H9 (cell line): ENCODE measurements around the gene EGFL8. TPM values are rescaled to one million over a fixed set of nuclear protein-coding genes. Genes with fewer than 3 reads are reported as not detected.

Source experiments
- DNase-seq: peaks from one replicate; pipeline ENCODE4 v3.0.0-alpha.2; 2017
- H2AFZ ChIP-seq: one replicate; pipeline ENCODE4 v1.6.1; 2013; ENCODE audit warnings: mild to moderate bottlenecking, low read length, control low read depth, moderate library complexity
- H2AK5ac ChIP-seq: 2 replicates; pipeline ENCODE4 v1.6.1; 2013; ENCODE audit warnings: low read length, control low read depth, mixed read lengths; ENCODE audit not compliant: insufficient read length
- H2BK120ac ChIP-seq: one replicate; pipeline ENCODE4 v1.6.1; 2013; ENCODE audit warnings: low read depth, mild to moderate bottlenecking, low read length, control low read depth, inconsistent platforms; ENCODE audit not compliant: poor library complexity, severe bottlenecking
- H2BK12ac ChIP-seq: 2 replicates; pipeline ENCODE4 v1.6.1; 2013; ENCODE audit warnings: low read length, control low read depth, mixed read lengths, low read depth; ENCODE audit not compliant: insufficient read length
- H2BK15ac ChIP-seq: 2 replicates; pipeline ENCODE4 v1.6.1; 2013; ENCODE audit warnings: low read depth, low read length, control low read depth
- H2BK20ac ChIP-seq: one replicate; pipeline ENCODE4 v1.6.1; 2013; ENCODE audit warnings: low read depth, mild to moderate bottlenecking, low read length, control low read depth, inconsistent platforms; ENCODE audit not compliant: poor library complexity, severe bottlenecking
- H2BK5ac ChIP-seq: 2 replicates; pipeline ENCODE4 v1.6.1; 2013; ENCODE audit warnings: low read length, control low read depth, mixed read lengths; ENCODE audit not compliant: insufficient read length
- H3K14ac ChIP-seq: 2 replicates; pipeline ENCODE4 v1.6.1; 2013; ENCODE audit warnings: low read length, control low read depth; ENCODE audit not compliant: insufficient read depth
- H3K18ac ChIP-seq: 2 replicates; pipeline ENCODE4 v1.6.1; 2013; ENCODE audit warnings: low read depth, mild to moderate bottlenecking, mixed read lengths, low read length, control low read depth; ENCODE audit not compliant: insufficient read length
- H3K23ac ChIP-seq: 2 replicates; pipeline ENCODE4 v1.6.1; 2013; ENCODE audit warnings: low read length, control low read depth, mixed read lengths, low read depth; ENCODE audit not compliant: insufficient read length
- H3K23me2 ChIP-seq: 2 replicates; pipeline ENCODE4 v1.6.1; 2013; ENCODE audit warnings: low read depth, mild to moderate bottlenecking, mixed read lengths, low read length, control low read depth; ENCODE audit not compliant: insufficient read length, poor library complexity, severe bottlenecking
- H3K27ac ChIP-seq: 2 replicates; pipeline ENCODE4 v1.5.1; 2013; ENCODE audit warnings: low read length, control low read depth, mixed read lengths, low read depth; ENCODE audit not compliant: insufficient read length
- H3K27me3 ChIP-seq: 2 replicates; pipeline ENCODE4 v1.6.1; 2013; ENCODE audit warnings: low read length, control low read depth, inconsistent platforms; ENCODE audit not compliant: insufficient read depth
- H3K4ac ChIP-seq: 2 replicates; pipeline ENCODE4 v1.6.1; 2013; ENCODE audit warnings: low read depth, mild to moderate bottlenecking, control low read depth, inconsistent platforms, low read length, moderate library complexity
- H3K4me1 ChIP-seq: 2 replicates; pipeline ENCODE4 v1.6.1; 2013; ENCODE audit warnings: low read length, control low read depth, inconsistent platforms; ENCODE audit not compliant: insufficient read depth
- H3K4me2 ChIP-seq: 2 replicates; pipeline ENCODE4 v1.6.1; 2013; ENCODE audit warnings: low read length, control low read depth, mixed read lengths; ENCODE audit not compliant: insufficient read length, insufficient read depth
- H3K56ac ChIP-seq: 2 replicates; pipeline ENCODE4 v1.6.1; 2013; ENCODE audit warnings: low read depth, mild to moderate bottlenecking, mixed read lengths, low read length, control low read depth; ENCODE audit not compliant: insufficient read length
- H3K79me1 ChIP-seq: 2 replicates; pipeline ENCODE4 v1.6.1; 2013; ENCODE audit warnings: low read depth, mild to moderate bottlenecking, moderate library complexity, low read length, control low read depth, inconsistent platforms; ENCODE audit not compliant: insufficient read depth, poor library complexity, severe bottlenecking
- H3K79me2 ChIP-seq: 2 replicates; pipeline ENCODE4 v1.6.1; 2013; ENCODE audit warnings: low read length, control low read depth, inconsistent platforms; ENCODE audit not compliant: insufficient read depth
- H3K9ac ChIP-seq: 2 replicates; pipeline ENCODE4 v1.6.1; 2013; ENCODE audit warnings: low read length, control low read depth, mixed read lengths; ENCODE audit not compliant: insufficient read length; ENCODE audit errors: extremely low read depth
- H3K9me3 ChIP-seq: one replicate; pipeline ENCODE4 v1.6.1; 2013; ENCODE audit warnings: low read depth, low read length, inconsistent platforms; ENCODE audit not compliant: control insufficient read depth
- H3T11ph ChIP-seq: one replicate; pipeline ENCODE4 v1.6.1; 2013; ENCODE audit warnings: mild to moderate bottlenecking, low read length, control low read depth, inconsistent platforms
- H4K20me1 ChIP-seq: one replicate; pipeline ENCODE4 v1.6.1; 2013; ENCODE audit not compliant: control insufficient read depth, insufficient read length, insufficient read depth
- H4K5ac ChIP-seq: 2 replicates; pipeline ENCODE4 v1.6.1; 2013; ENCODE audit warnings: low read depth, mild to moderate bottlenecking, mixed read lengths, low read length, control low read depth; ENCODE audit not compliant: insufficient read length
- H4K8ac ChIP-seq: replicated peaks from 2 replicates; pipeline ENCODE4 v1.6.1; 2013; ENCODE audit warnings: low read length, control low read depth, mixed read lengths, low read depth; ENCODE audit not compliant: insufficient read length
- H4K91ac ChIP-seq: 2 replicates; pipeline ENCODE4 v1.6.1; 2013; ENCODE audit warnings: low read depth, mild to moderate bottlenecking, moderate library complexity, mixed read lengths, low read length, control low read depth; ENCODE audit not compliant: insufficient read length
- H3K27ac Mint-ChIP-seq, 3 experiments: 2 replicates in 2 of 3; 3 replicates in 1 of 3; pipeline ENCODE4 v1.8.0; 2020 to 2021; ENCODE audit warnings: mixed read lengths in 3 of 3, mild to moderate bottlenecking in 1 of 3, moderate library complexity in 1 of 3
- H3K27me3 Mint-ChIP-seq: 2 replicates; pipeline ENCODE4 v1.8.0; 2021; ENCODE audit warnings: low read depth, mild to moderate bottlenecking, moderate library complexity, mixed read lengths
- H3K36me3 Mint-ChIP-seq, 3 experiments: 2 replicates in 2 of 3; 3 replicates in 1 of 3; pipeline ENCODE4 v1.8.0; 2020 to 2021; ENCODE audit warnings: low read depth in 3 of 3, mixed read lengths in 3 of 3; ENCODE audit not compliant: insufficient read depth in 1 of 3
- H3K4me1 Mint-ChIP-seq, 2 experiments: 2 replicates each; pipeline ENCODE4 v1.8.0; 2020; ENCODE audit warnings: mixed read lengths in 2 of 2
- H3K4me3 Mint-ChIP-seq, 2 experiments: 2 replicates in 1 of 2; 3 replicates in 1 of 2; pipeline ENCODE4 v1.8.0; 2020 to 2021; ENCODE audit warnings: mild to moderate bottlenecking in 2 of 2, mixed read lengths in 2 of 2, moderate library complexity in 1 of 2
- H3K9me3 Mint-ChIP-seq, 2 experiments: 2 replicates in 1 of 2; 3 replicates in 1 of 2; pipeline ENCODE4 v1.8.0; 2020; ENCODE audit warnings: mild to moderate bottlenecking in 2 of 2, mixed read lengths in 2 of 2, moderate library complexity in 1 of 2
- CTCF ChIP-seq: fragments of 200-600 bp; sonication (generic); conservative IDR thresholded peaks from 3 replicates; pipeline ENCODE4 v1.8.0; 2021; ENCODE audit warnings: antibody characterized with exemption, mild to moderate bottlenecking
- WGBS: extraction: QIAGEN DNeasy Blood & Tissue Kit; methylation state at CpG from one replicate; pipeline ENCODE4 v1.1.7; 2013; ENCODE audit warnings: missing lambda C conversion rate, low lambda C conversion rate, mixed read lengths; ENCODE audit not compliant: insufficient read length; ENCODE audit errors: extremely low coverage; 5-methylcytosine and 5-hydroxymethylcytosine counted together
- total RNA-seq: library from RNA; stranded (reverse); gene quantifications from 2 replicates; pipeline ENCODE4 v1.2.1, GENCODE V29; 2021

EGFL8 gene
- total RNA-seq, 1 experiment from 2014 or later, result 27.2 TPM

GRCh38 chr6:32175322-32175710 lies 10.9 kb downstream of the EGFL8 start:
- WGBS, result no CpG with 5 or more reads among the region's 2 CpGs
- H3K79me1 ChIP-seq, result no peaks in the 10 kb centered on the region
- H3K4me2 ChIP-seq, result peak overlapping the region; percentile 83
- H3K27me3 ChIP-seq, result no peaks in the 10 kb centered on the region
- H3K18ac ChIP-seq, result no peak overlapping the region
- DNase-seq, result no peak
- H3K27me3 Mint-ChIP-seq, result no peaks in the 10 kb centered on the region; the same call in 1 of the 2 replicates
- H3K4me3 Mint-ChIP-seq, result peak overlapping the region; percentile 83 to 86
- H3K27ac Mint-ChIP-seq, result peak overlapping the region in 2 of 3 experiments; percentile 80 to 96; a peak in 3 of 7 replicates
- no peak overlapping the region for H3K14ac ChIP-seq
- peaks cover 23 to 34% (median 33%) of the 10 kb centered on the region in 3 experiments; a peak in 6 of 7 replicates for H3K36me3 Mint-ChIP-seq
- H3K79me2 ChIP-seq, result peaks cover 18% of the 10 kb centered on the region; the same call in 1 of the 2 replicates
- no peak overlapping the region for H3K23ac ChIP-seq
- no peak overlapping the region for H4K5ac ChIP-seq
- peaks cover 7% of the 10 kb centered on the region for H3K4me1 ChIP-seq
- H3K9me3 Mint-ChIP-seq, result no peaks in the 10 kb centered on the region; a peak in 1 of 5 replicates
- TF ChIP-seq CTCF, result no peak
- H2BK5ac ChIP-seq, result no peak overlapping the region
- no peak overlapping the region for H4K8ac ChIP-seq
- no peak overlapping the region for H2BK20ac ChIP-seq
- H2AFZ ChIP-seq, result no peak overlapping the region
- H3K9me3 ChIP-seq, result no peaks in the 10 kb centered on the region
- no peak overlapping the region for H3K56ac ChIP-seq
- no peak overlapping the region for H3T11ph ChIP-seq
- H2BK15ac ChIP-seq, result no peak overlapping the region
- peak overlapping the region; percentile 72 for H3K9ac ChIP-seq
- peaks cover 22% of the 10 kb centered on the region for H3K23me2 ChIP-seq
- no peak overlapping the region for H2AK5ac ChIP-seq
- H3K27ac ChIP-seq, result no peak overlapping the region
- no peak overlapping the region for H4K91ac ChIP-seq
- H4K20me1 ChIP-seq, result no peaks in the 10 kb centered on the region
- no peak overlapping the region for H2BK120ac ChIP-seq
- H3K4me1 Mint-ChIP-seq, result peaks cover 38 to 47% of the 10 kb centered on the region in 2 experiments
- no peak overlapping the region for H3K4ac ChIP-seq
- no peak overlapping the region for H2BK12ac ChIP-seq
